ENCODE results near the gene MNX1. TPM values are rescaled to one million over a fixed set of nuclear protein-coding genes. Genes with fewer than 3 reads are reported as not detected.

Gene MNX1
- total RNA-seq, 1 donor from 2014 or later: not detected

- Histone ChIP-seq H3K4me1 (peaks cover 14% of the 10 kb centered on the region), H2AFZ (replicated peaks) (no peak overlapping the region), H3K27ac (no peak overlapping the region), H3K9me3 (ENCODE audit: low read depth) (no peaks in the 10 kb centered on the region), H3K4me3 (peak overlapping the region; percentile 57), H3K4me2 (peak overlapping the region; percentile 94), H3F3A (ENCODE audit: low read depth) (peaks cover 24% of the 10 kb centered on the region), H4K20me1 (ENCODE audit: low read depth) (peaks cover 93% of the 10 kb centered on the region), H3K27me3 (peaks cover 98% of the 10 kb centered on the region), H3K9ac (no peak overlapping the region), H3K79me2 (ENCODE audit: low read depth) (no peaks in the 10 kb centered on the region), H3K36me3 (no peaks in the 10 kb centered on the region)
- TF ChIP-seq CTCF (IDR thresholded peaks at IDR 0.05) (no peak), EZH2 (IDR thresholded peaks at IDR 0.05) (peak; percentile 99), EZH2phosphoT487 (IDR thresholded peaks at IDR 0.05) (peak; percentile 90)
- H3K27me3 Mint-ChIP-seq (ENCODE audit: insufficient read depth, low read depth): peaks cover 84% of the 10 kb centered on the region
- H3K27ac Mint-ChIP-seq: no peak overlapping the region
- H3K9me3 Mint-ChIP-seq: no peaks in the 10 kb centered on the region
- no peaks in the 10 kb centered on the region for H3K36me3 Mint-ChIP-seq
- peak; percentile 53 for DNase-seq (ENCODE audit: low spot score)
- H3K4me3 Mint-ChIP-seq: peak overlapping the region; percentile 80
- H3K4me1 Mint-ChIP-seq: peaks cover 9% of the 10 kb centered on the region
Observed at GRCh38 chr7:157011333-157012112, 1.1 kb upstream of the MNX1 start.

GRCh38 chr7:157009778-157010587 is 480 bp downstream of the MNX1 start:
- no peaks in the 10 kb centered on the region for H3K36me3 Mint-ChIP-seq
- peaks cover 77% of the 10 kb centered on the region for H3K27me3 Mint-ChIP-seq (ENCODE audit: insufficient read depth, low read depth)
- Histone ChIP-seq H4K20me1 (ENCODE audit: low read depth) (peaks cover 93% of the 10 kb centered on the region), H3K27me3 (peaks cover 98% of the 10 kb centered on the region), H3F3A (ENCODE audit: low read depth) (peaks cover 24% of the 10 kb centered on the region), H2AFZ (replicated peaks) (peak overlapping the region; percentile 74), H3K9me3 (ENCODE audit: low read depth) (no peaks in the 10 kb centered on the region), H3K4me2 (peak overlapping the region; percentile 94), H3K79me2 (ENCODE audit: low read depth) (no peaks in the 10 kb centered on the region), H3K4me3 (peak overlapping the region; percentile 57), H3K4me1 (peaks cover 14% of the 10 kb centered on the region), H3K9ac (no peak overlapping the region), H3K36me3 (no peaks in the 10 kb centered on the region), H3K27ac (no peak overlapping the region)
- H3K27ac Mint-ChIP-seq: no peak overlapping the region
- peak; percentile 65 for DNase-seq (ENCODE audit: low spot score)
- no peaks in the 10 kb centered on the region for H3K9me3 Mint-ChIP-seq
- TF ChIP-seq EZH2phosphoT487 (IDR thresholded peaks at IDR 0.05) (peak; percentile 13), EZH2 (IDR thresholded peaks at IDR 0.05) (no peak), CTCF (IDR thresholded peaks at IDR 0.05) (no peak)
- peak overlapping the region; percentile 52 for H3K4me3 Mint-ChIP-seq
- peaks cover 6% of the 10 kb centered on the region for H3K4me1 Mint-ChIP-seq

GRCh38 chr7:157009170-157009777 is 1.2 kb downstream of the MNX1 start:
- Histone ChIP-seq H3K9me3 (ENCODE audit: low read depth) (no peaks in the 10 kb centered on the region), H3K9ac (no peak overlapping the region), H3K79me2 (ENCODE audit: low read depth) (no peaks in the 10 kb centered on the region), H4K20me1 (ENCODE audit: low read depth) (peaks cover 93% of the 10 kb centered on the region), H3K27me3 (peaks cover 98% of the 10 kb centered on the region), H3F3A (ENCODE audit: low read depth) (peaks cover 28% of the 10 kb centered on the region), H3K4me1 (peaks cover 14% of the 10 kb centered on the region), H3K27ac (no peak overlapping the region), H2AFZ (replicated peaks) (no peak overlapping the region), H3K4me2 (no peak overlapping the region), H3K4me3 (no peak overlapping the region), H3K36me3 (no peaks in the 10 kb centered on the region)
- peak overlapping the region; percentile 52 for H3K4me3 Mint-ChIP-seq
- peaks cover 13% of the 10 kb centered on the region for H3K4me1 Mint-ChIP-seq
- no peaks in the 10 kb centered on the region for H3K36me3 Mint-ChIP-seq
- TF ChIP-seq CTCF (IDR thresholded peaks at IDR 0.05) (no peak), EZH2 (IDR thresholded peaks at IDR 0.05) (peak; percentile 99), EZH2phosphoT487 (IDR thresholded peaks at IDR 0.05) (peak; percentile 93)
- H3K27ac Mint-ChIP-seq: no peak overlapping the region
- H3K27me3 Mint-ChIP-seq (ENCODE audit: insufficient read depth, low read depth): peaks cover 77% of the 10 kb centered on the region
- peak; percentile 30 for DNase-seq (ENCODE audit: low spot score)
- H3K9me3 Mint-ChIP-seq: no peaks in the 10 kb centered on the region
